HCT116 (cell line): ENCODE results near the gene HGF.

Source experiments
- CTCF ChIP-seq, 3 experiments: fragments of 200-600 bp in 1 of 3; sonication (generic) in 1 of 3; IDR thresholded peaks in 2 of 3; conservative IDR thresholded peaks in 1 of 3; 2 replicates each; pipeline ENCODE4 v1.5.1; 2012 to 2017; ENCODE audit warnings: low read depth in 2 of 3, low read length in 2 of 3, antibody characterized with exemption in 1 of 3, borderline replicate concordance in 1 of 3, control low read depth in 1 of 3, mild to moderate bottlenecking in 1 of 3, mixed read lengths in 1 of 3, mixed run types in 1 of 3, moderate library complexity in 1 of 3; ENCODE audit not compliant: insufficient read depth in 1 of 3
- MAX ChIP-seq: IDR thresholded peaks from 2 replicates; pipeline ENCODE4 v1.6.1; 2012
- POLR2AphosphoS5 ChIP-seq: IDR thresholded peaks from 2 replicates; pipeline ENCODE4 v1.6.1; 2011; ENCODE audit warnings: mild to moderate bottlenecking, low read depth, low read length, moderate library complexity
- REST ChIP-seq: IDR thresholded peaks from 2 replicates; pipeline ENCODE4 v1.6.1; 2012; ENCODE audit warnings: low read depth
- SRF ChIP-seq: IDR thresholded peaks from 2 replicates; pipeline ENCODE4 v1.6.1; 2012; ENCODE audit warnings: low read depth
- ZNF274 ChIP-seq: fragments of 200-500 bp; sonication (Bioruptor generic); IDR thresholded peaks from 2 replicates; pipeline ENCODE4 v1.6.1; 2014; ENCODE audit warnings: mild to moderate bottlenecking, low read depth, low read length, inconsistent platforms

- TF ChIP-seq ZNF274 (no peak), REST (no peak), MAX (no peak), SRF (no peak), CTCF (IDR thresholded peaks at IDR 0.05 in 2 of 3, conservative IDR thresholded peaks at IDR 0.05 in 1 of 3; ENCODE audit: borderline replicate concordance in 1 of 3, insufficient read depth in 1 of 3, low read depth in 2 of 3, low read length in 2 of 3) (no peak), POLR2AphosphoS5 (no peak)
Observed at GRCh38 chr7:81788246-81788645, 18.4 kb upstream of the HGF start.
